Right hindlimb (tissue), 1 donor: ENCODE results near the gene GATD1.

Source experiments
- DNase-seq: peaks from one replicate; pipeline ENCODE4 v3.0.0-alpha.2; 2018

The GATD1 gene

DNA sequence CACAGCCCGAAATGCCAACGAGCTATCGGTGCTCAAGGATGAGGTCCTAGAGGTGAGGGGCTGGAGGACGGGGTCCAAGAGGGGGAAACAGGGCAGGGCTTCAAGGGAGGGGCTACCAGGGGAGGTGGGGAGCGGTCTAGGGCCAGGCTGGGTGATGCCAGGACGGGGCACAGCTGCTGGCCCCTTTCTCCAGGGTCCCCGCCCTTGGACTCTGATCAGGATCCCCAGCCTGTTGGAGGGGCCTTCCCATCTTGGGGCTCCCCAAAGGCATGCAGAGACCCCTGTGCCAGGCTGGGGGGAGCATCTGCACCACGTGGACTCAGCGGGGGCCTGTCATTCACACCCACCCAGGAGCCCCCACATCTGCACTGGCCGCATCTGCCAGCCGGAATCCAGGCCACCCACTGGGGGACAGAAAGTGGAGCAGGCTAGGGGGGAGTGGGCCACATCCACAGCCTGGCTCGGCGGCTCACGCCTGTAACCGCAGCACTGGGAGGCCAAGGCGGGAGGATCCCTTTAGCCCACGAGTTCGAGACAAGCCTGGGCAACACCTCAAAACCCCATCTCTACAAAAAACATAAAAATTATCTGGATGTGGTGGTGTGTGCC, 52.4 kb downstream of the GATD1 start:
- DNase-seq = peak; percentile 22

GRCh38 chr11:724049-724777, 53.1 kb downstream of the GATD1 start:
- DNase-seq = peak; percentile 51

DNA sequence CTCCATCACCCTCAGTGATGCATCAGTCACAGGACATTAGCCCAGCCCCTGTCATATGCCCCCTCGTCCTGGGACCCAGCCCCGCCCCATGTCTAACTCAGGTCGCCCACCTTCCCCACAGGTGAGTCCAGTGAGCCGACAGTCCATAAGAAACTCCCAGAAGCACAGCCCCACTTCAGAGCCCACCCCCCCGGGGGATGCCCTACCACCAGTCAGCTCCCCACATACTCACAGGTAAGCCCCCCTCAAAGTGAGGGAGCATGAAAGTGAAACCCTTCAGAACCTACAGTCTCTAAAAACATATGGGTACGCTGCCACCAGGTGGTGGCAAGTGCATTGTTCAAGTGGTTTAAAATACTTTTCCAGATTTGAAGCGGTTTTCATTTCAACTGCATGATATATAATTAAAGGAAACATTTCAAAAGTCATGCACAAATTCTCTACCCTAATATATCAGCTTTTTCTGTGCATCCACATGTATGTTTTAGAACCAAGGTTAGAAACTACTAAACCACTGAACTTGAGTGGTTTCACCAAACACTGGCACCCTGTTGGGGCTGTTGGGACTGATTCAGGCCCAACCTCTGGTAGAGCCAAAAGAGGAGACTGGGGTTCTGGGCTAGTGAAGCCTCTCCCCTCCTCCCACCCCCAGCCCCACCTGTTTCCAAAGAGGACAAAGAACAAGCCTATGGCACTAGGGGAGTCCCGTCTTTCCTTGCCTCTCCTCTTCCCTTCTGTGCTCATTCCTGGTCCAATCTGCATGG, 54.0 kb downstream of the GATD1 start:
- DNase-seq = peak; percentile 47

DNA sequence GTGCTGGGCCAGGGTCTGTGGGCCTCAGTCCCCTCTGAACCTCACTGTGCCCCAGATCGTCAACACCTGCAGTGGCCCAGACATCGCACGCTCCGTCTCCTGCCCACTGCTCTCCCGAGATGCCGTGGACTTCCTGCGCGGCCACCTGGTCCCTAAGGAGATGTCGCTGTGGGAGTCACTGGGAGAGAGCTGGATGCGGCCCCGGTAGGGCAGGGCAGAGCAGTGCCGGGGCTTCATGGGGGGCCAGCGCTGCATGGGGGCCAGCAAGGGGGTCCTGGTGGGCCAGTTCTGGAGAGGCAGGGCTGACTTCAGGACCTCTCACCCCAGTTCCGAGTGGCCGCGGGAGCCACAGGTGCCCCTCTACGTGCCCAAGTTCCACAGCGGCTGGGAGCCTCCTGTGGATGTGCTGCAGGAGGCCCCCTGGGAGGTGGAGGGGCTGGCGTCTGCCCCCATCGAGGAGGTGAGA, 54.9 kb downstream of the GATD1 start:
- no peak for DNase-seq

DNA sequence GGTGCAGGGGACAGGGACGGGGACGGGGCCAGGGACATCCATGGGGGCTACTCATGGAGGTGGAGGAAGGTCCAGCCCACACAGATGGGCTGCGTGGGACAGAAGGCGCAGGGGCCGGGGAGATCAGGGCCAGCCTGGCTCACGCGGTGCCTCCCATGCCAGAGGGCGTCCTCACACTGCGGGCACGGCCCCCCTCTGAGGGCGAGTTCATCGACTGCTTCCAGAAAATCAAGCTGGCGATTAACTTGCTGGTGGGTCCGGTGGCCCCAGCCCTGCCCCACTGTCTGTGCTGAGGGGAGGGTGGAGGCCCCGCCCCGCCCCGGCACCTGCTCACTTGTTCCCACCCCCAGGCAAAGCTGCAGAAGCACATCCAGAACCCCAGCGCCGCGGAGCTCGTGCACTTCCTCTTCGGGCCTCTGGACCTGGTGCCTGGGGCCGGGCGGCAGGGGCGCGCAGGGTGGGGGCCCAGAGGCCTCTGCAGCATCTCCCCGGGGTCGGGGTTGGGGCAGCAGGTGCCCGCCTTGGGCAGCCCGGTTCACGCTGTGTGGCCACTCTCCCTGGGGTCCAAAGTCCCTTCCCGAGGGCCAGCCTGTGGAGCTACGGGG, 55.4 kb downstream of the GATD1 start:
- no peak for DNase-seq

GRCh38 chr11:721247-721740, 56.0 kb downstream of the GATD1 start:
- no peak for DNase-seq

- peak; percentile 29 for DNase-seq
These were observed 56.5 kb downstream of the GATD1 start for GRCh38 chr11:720642-721246.

GRCh38 chr11:720017-720641, 57.2 kb downstream of the GATD1 start:
- no peak for DNase-seq

DNA sequence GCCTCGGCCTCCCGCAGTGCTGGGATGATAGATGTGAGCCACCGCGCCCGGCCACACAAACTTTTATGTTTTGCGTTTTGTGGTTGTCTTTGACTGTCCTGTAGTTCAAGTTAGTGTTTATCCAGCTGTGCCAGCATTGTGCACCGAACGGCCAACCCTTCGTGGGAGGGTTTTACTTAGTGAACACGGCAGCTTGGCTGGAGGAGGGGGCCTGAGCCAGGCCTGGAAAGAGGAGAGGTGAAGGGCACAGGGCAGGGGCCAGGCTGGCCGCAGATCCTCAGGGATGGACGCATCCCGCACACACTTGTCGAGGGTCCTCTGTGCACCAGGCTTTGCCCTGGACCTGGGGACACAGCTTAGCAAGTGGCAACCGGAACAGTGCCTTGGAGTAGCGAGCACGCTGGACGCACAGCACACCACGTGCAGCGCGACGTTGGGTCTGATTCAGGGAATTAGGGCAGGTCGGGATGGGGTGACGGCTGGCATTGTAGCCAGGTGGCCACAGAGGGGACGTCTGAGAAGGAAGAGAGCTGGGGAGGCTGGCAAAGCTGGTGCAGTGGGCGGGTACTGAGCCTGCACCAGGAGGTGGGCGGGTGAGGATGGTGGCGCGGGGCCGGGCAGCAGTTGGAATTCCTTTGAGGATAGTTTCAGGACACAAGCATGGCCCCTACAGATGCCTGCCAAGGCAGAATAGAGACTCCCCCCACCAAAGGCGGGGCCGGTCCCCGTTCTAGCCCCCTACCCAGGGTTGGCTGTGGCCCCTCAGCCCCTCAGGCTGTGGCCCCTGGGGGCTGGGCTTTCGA, 57.9 kb downstream of the GATD1 start:
- DNase-seq = no peak
